SKM-1 treated with dmso at 0.1 percent for 144 hours (cell line): ENCODE results near the gene FLT1.
A peak's percentile ranks its signal among the peaks of the same experiment; 100 is the strongest.

Experiments
- DNase-seq: peaks from one replicate; lab custom pipeline; 2025; ENCODE audit not compliant: unreplicated experiment; lab: John Stamatoyannopoulos, UW

FLT1 gene

GRCh38 chr13:28490061-28490460 is 4.9 kb downstream of the FLT1 start:
- DNase-seq = peak; percentile 27

GRCh38 chr13:28489524-28489931 is 5.4 kb downstream of the FLT1 start:
- peak; percentile 37 for DNase-seq

- peak; percentile 72 for DNase-seq
These were observed 6.4 kb downstream of the FLT1 start for GRCh38 chr13:28488376-28489005.

GRCh38 chr13:28485996-28486543 is 8.9 kb downstream of the FLT1 start:
- DNase-seq = peak; percentile 76

- peak; percentile 87 for DNase-seq
These were observed 9.4 kb downstream of the FLT1 start for GRCh38 chr13:28485551-28485950.

GRCh38 chr13:28485097-28485496 is 9.8 kb downstream of the FLT1 start:
- no peak for DNase-seq

- DNase-seq = no peak
These were observed 11.5 kb downstream of the FLT1 start for GRCh38 chr13:28483313-28483931.

- no peak for DNase-seq
These were observed 15.9 kb downstream of the FLT1 start for GRCh38 chr13:28479005-28479404.

- DNase-seq = no peak
These were observed 16.8 kb downstream of the FLT1 start for GRCh38 chr13:28478127-28478526.

GRCh38 chr13:28477709-28477973 is 17.3 kb downstream of the FLT1 start:
- DNase-seq = no peak

- no peak for DNase-seq
These were observed 17.8 kb downstream of the FLT1 start for GRCh38 chr13:28476919-28477708.

GRCh38 chr13:28475916-28476725 is 18.8 kb downstream of the FLT1 start:
- peak; percentile 11 for DNase-seq

GRCh38 chr13:28474491-28475134 is 20.3 kb downstream of the FLT1 start:
- DNase-seq = no peak

- no peak for DNase-seq
These were observed 21.9 kb downstream of the FLT1 start for GRCh38 chr13:28473044-28473443.

- DNase-seq = no peak
These were observed 23.5 kb downstream of the FLT1 start for GRCh38 chr13:28471421-28471820.

- no peak for DNase-seq
These were observed 24.6 kb downstream of the FLT1 start for GRCh38 chr13:28470296-28470695.

GRCh38 chr13:28469316-28469715 is 25.6 kb downstream of the FLT1 start:
- no peak for DNase-seq

GRCh38 chr13:28468023-28468915 is 26.7 kb downstream of the FLT1 start:
- DNase-seq = peak; percentile 99

GRCh38 chr13:28467034-28467433 is 27.9 kb downstream of the FLT1 start:
- no peak for DNase-seq

GRCh38 chr13:28466151-28466550 is 28.8 kb downstream of the FLT1 start:
- DNase-seq = no peak
